Ishikawa (cell line): ENCODE data around the gene RPL35.

Experiments used
- CREB1 ChIP-seq: IDR thresholded peaks from 2 replicates; pipeline ENCODE4 v1.6.1; 2012; ENCODE audit warnings: low read depth
- EGR1 ChIP-seq: IDR thresholded peaks from 2 replicates; pipeline ENCODE4 v1.6.1; 2012
- EP300 ChIP-seq: IDR thresholded peaks from 2 replicates; pipeline ENCODE4 v1.6.1; 2012; ENCODE audit warnings: borderline replicate concordance
- FOXM1 ChIP-seq: IDR thresholded peaks from 2 replicates; pipeline ENCODE4 v1.6.1; 2012; ENCODE audit warnings: low read depth, borderline replicate concordance
- MAX ChIP-seq: IDR thresholded peaks from 2 replicates; pipeline ENCODE4 v1.6.1; 2012
- NFIC ChIP-seq: IDR thresholded peaks from 2 replicates; pipeline ENCODE4 v1.6.1; 2012
- RAD21 ChIP-seq: IDR thresholded peaks from 2 replicates; pipeline ENCODE4 v1.6.1; 2012; ENCODE audit warnings: low read depth
- REST ChIP-seq: IDR thresholded peaks from 2 replicates; pipeline ENCODE4 v1.6.1; 2012; ENCODE audit warnings: low read depth, mild to moderate bottlenecking
- TAF1 ChIP-seq: IDR thresholded peaks from 2 replicates; pipeline ENCODE4 v1.6.1; 2012; ENCODE audit warnings: low read depth, mild to moderate bottlenecking
- TCF12 ChIP-seq: IDR thresholded peaks from 2 replicates; pipeline ENCODE4 v1.6.1; 2012; ENCODE audit warnings: low read depth
- TEAD4 ChIP-seq: IDR thresholded peaks from 2 replicates; pipeline ENCODE4 v1.6.1; 2012
- USF1 ChIP-seq: IDR thresholded peaks from 2 replicates; pipeline ENCODE4 v1.6.1; 2012
- YY1 ChIP-seq: IDR thresholded peaks from 2 replicates; pipeline ENCODE4 v1.6.1; 2012; ENCODE audit warnings: low read depth
- ZBTB7A ChIP-seq: IDR thresholded peaks from 2 replicates; pipeline ENCODE4 v1.6.1; 2012; ENCODE audit warnings: low read depth

Gene RPL35

GRCh38 chr9:124897570-124898460 is 36.1 kb upstream of the RPL35 start:
- no peak for TF ChIP-seq CREB1
- TF ChIP-seq FOXM1 = no peak
- no peak for TF ChIP-seq TAF1
- no peak for TF ChIP-seq NFIC
- TF ChIP-seq TCF12 = no peak
- no peak for TF ChIP-seq TEAD4
- TF ChIP-seq RAD21 = no peak
- no peak for TF ChIP-seq REST
- no peak for TF ChIP-seq ZBTB7A
- no peak for TF ChIP-seq MAX

- TF ChIP-seq MAX (no peak), RAD21 (peak; percentile 37; the same call in 1 of the 2 replicates)
These were observed 33.0 kb upstream of the RPL35 start for GRCh38 chr9:124894741-124895170.

- TF ChIP-seq CREB1 (no peak), TAF1 (no peak), TCF12 (no peak), MAX (no peak)
These were observed 32.4 kb upstream of the RPL35 start for GRCh38 chr9:124894035-124894740.

- no peak for TF ChIP-seq USF1
- TF ChIP-seq TEAD4 = no peak
- no peak for TF ChIP-seq MAX
- no peak for TF ChIP-seq TAF1
These were observed 28.4 kb upstream of the RPL35 start for GRCh38 chr9:124890179-124890578.

GRCh38 chr9:124889006-124889405 is 27.2 kb upstream of the RPL35 start:
- TF ChIP-seq TEAD4 (no peak), YY1 (no peak), REST (no peak), EP300 (no peak), FOXM1 (no peak), MAX (no peak), EGR1 (no peak), TAF1 (no peak)

- TF ChIP-seq TCF12 = no peak
- no peak for TF ChIP-seq ZBTB7A
- TF ChIP-seq USF1 = no peak
These were observed 26.1 kb upstream of the RPL35 start for GRCh38 chr9:124887832-124888231.
